HepG2 (cell line): ENCODE results near the gene KRTAP5-6. TPM values are rescaled to one million over a fixed set of nuclear protein-coding genes. Genes with fewer than 3 reads are reported as not detected.

ENCODE experiments used
- BORCS8-MEF2B ChIP-seq: sonication (generic); formaldehyde crosslinking; IDR thresholded peaks from 2 replicates; pipeline ENCODE4 v1.8.0; 2022; ENCODE audit warnings: mild to moderate bottlenecking, missing genetic modification reagents
- EED ChIP-seq: sonication (generic); formaldehyde crosslinking; IDR thresholded peaks from 2 replicates; pipeline ENCODE4 v1.5.0; 2020; ENCODE audit warnings: mild to moderate bottlenecking, missing genetic modification reagents
- HHEX ChIP-seq: IDR thresholded peaks from 2 replicates; pipeline ENCODE4 v1.6.1; 2016; ENCODE audit warnings: control low read depth
- HNRNPH1 ChIP-seq: fragments of 200-400 bp; formaldehyde crosslinking; optimal IDR thresholded peaks from 2 replicates; pipeline ENCODE3; 2017; ENCODE audit warnings: mild to moderate bottlenecking, low read depth, low read length
- HOXA3 ChIP-seq: sonication (generic); formaldehyde crosslinking; IDR thresholded peaks from 2 replicates; pipeline ENCODE4 v1.5.0; 2020; ENCODE audit warnings: missing genetic modification reagents
- MEIS1 ChIP-seq: sonication (generic); formaldehyde crosslinking; IDR thresholded peaks from 2 replicates; pipeline ENCODE4 v1.9.0; 2021; ENCODE audit warnings: mild to moderate bottlenecking, missing genetic modification reagents, moderate library complexity, borderline replicate concordance
- RARA ChIP-seq: IDR thresholded peaks from 2 replicates; pipeline ENCODE4 v1.6.1; 2016; ENCODE audit warnings: missing genetic modification reagents, missing compliant biosample characterization
- SOX6 ChIP-seq, 2 experiments: fragments of 450-650 bp in 1 of 2; sonication (generic) in 1 of 2; formaldehyde crosslinking in 1 of 2; IDR thresholded peaks; 2 replicates each; pipeline versions ENCODE4 v1.4.0 to v1.6.1; 2017 to 2020; ENCODE audit warnings: antibody characterized with exemption in 1 of 2, mild to moderate bottlenecking in 1 of 2, missing genetic modification reagents in 1 of 2
- SRF ChIP-seq: IDR thresholded peaks from 2 replicates; pipeline ENCODE4 v1.6.1; 2011; ENCODE audit warnings: mild to moderate bottlenecking, low read depth, low read length, moderate library complexity
- TMF1 ChIP-seq: sonication (generic); formaldehyde crosslinking; IDR thresholded peaks from 2 replicates; pipeline ENCODE4 v1.8.1; 2022; ENCODE audit warnings: low read depth, missing genetic modification reagents
- ZC3H4 ChIP-seq: sonication (generic); formaldehyde crosslinking; IDR thresholded peaks from 2 replicates; pipeline ENCODE4 v1.4.0; 2020; ENCODE audit warnings: missing genetic modification reagents, borderline replicate concordance
- ZNF121 ChIP-seq: sonication (generic); formaldehyde crosslinking; IDR thresholded peaks from 2 replicates; pipeline ENCODE4 v1.5.0; 2020; ENCODE audit warnings: mild to moderate bottlenecking, missing genetic modification reagents
- ZNF138 ChIP-seq: sonication (generic); formaldehyde crosslinking; IDR thresholded peaks from 2 replicates; pipeline ENCODE4 v1.5.0; 2020; ENCODE audit warnings: mild to moderate bottlenecking, low read depth, missing genetic modification reagents
- ZNF253 ChIP-seq: sonication (generic); formaldehyde crosslinking; IDR thresholded peaks from 2 replicates; pipeline ENCODE4 v1.8.0; 2022; ENCODE audit warnings: mild to moderate bottlenecking, missing genetic modification reagents, borderline replicate concordance
- polyA plus RNA-seq, 8 experiments: library from polyadenylated mRNA; depleted of rRNA in 3 of 8; stranded (reverse) in 7 of 8; unstranded in 1 of 8; fragments of >200 nt; fragmentation: Illumina TruSeq in 4 of 8; extraction: Trizol in 4 of 8; gene quantifications; 2 replicates each; pipeline versions ENCODE4 v1.2.1 to v1.2.3, GENCODE V29; 2011 to 2016; ENCODE audit warnings: low read depth in 4 of 8, missing spikeins in 1 of 8, mixed read lengths in 1 of 8; ENCODE audit not compliant: insufficient read depth in 1 of 8
- total RNA-seq, 5 experiments: library from RNA; depleted of rRNA; stranded (reverse); fragments of >200 nt; fragmentation: Illumina TruSeq; extraction: Trizol; gene quantifications; 2 replicates each; pipeline ENCODE4 v1.2.3, GENCODE V29; 2016; ENCODE audit warnings: low read depth in 1 of 5
- TF ChIP-seq, protein P1 (sequence below): sonication (generic); formaldehyde crosslinking; conservative IDR thresholded peaks from 2 replicates; pipeline ENCODE4 v1.4.0; 2020; ENCODE audit warnings: missing genetic modification reagents
- TF ChIP-seq, protein P2 (sequence below): sonication (generic); formaldehyde crosslinking; IDR thresholded peaks from 2 replicates; pipeline ENCODE4 v1.4.0; 2020; ENCODE audit warnings: missing genetic modification reagents, low read depth, mild to moderate bottlenecking, borderline replicate concordance
- TF ChIP-seq, protein P3 (sequence below): sonication (generic); formaldehyde crosslinking; IDR thresholded peaks from 2 replicates; pipeline ENCODE4 v1.4.0; 2020; ENCODE audit warnings: mild to moderate bottlenecking, missing genetic modification reagents, borderline replicate concordance
- TF ChIP-seq, protein P4 (sequence below): sonication (generic); formaldehyde crosslinking; IDR thresholded peaks from 2 replicates; pipeline ENCODE4 v1.5.0; 2020; ENCODE audit warnings: mild to moderate bottlenecking, missing genetic modification reagents
- TF ChIP-seq, protein P5 (sequence below): fragments of 450-650 bp; IDR thresholded peaks from 2 replicates; pipeline ENCODE4 v1.6.1; 2016

KRTAP5-6 gene
- total and polyA plus RNA-seq, 2 of the 13 experiments (the other 11 are each of a cell fraction or from before 2014, with no cell fraction given), result not detected

DNA sequence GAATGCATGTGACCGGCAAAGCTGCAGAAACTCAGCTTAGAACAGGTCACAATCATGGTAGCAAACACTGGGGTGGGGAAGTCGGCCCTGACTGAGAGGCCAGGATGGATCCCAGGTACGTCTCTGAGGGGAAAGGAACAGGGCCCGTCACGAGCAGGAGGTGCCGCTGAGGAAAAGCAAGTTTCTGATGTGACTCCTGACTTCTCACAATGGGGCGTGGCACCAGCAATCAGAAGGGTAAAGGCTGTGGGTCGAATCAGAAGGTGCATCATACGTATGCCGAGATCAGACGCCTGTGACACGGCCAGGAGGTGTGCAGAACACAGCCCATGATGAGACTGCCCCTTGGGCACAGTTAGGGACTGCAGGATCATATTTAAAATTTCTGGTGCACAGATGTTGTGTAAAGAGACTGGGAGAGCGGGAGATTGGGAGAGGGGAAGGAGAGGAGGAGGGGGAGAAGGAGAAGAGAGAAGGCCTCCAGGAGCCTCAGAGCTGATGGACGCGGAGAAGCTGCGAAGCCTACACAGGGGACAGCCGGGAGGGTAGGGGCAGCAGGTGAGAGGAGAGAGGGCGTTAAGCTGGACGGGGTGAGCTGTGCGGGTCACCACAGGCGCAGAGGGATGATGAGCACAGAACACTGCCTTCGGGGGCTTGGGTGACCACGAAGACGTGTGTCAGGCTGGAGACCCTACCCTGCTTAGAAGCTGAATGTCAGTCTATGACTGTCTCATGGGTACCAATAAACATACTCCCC is 36.7 kb upstream of the KRTAP5-6 start (continued):
- TF ChIP-seq, protein P1, sequence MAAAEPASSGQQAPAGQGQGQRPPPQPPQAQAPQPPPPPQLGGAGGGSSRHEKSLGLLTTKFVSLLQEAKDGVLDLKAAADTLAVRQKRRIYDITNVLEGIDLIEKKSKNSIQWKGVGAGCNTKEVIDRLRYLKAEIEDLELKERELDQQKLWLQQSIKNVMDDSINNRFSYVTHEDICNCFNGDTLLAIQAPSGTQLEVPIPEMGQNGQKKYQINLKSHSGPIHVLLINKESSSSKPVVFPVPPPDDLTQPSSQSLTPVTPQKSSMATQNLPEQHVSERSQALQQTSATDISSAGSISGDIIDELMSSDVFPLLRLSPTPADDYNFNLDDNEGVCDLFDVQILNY (CRISPR knock-in tag), result no peak
- no peak for TF ChIP-seq SRF
- TF ChIP-seq, protein P2, sequence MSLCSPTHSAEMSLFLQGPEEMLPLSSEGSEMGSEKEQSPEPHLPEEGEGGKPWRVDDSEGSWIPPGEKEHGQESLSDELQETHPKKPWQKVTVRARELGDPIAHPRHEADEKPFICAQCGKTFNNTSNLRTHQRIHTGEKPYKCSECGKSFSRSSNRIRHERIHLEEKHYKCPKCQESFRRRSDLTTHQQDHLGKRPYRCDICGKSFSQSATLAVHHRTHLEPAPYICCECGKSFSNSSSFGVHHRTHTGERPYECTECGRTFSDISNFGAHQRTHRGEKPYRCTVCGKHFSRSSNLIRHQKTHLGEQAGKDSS, result 0 out of 2 replicates have a peak, but pooled peaks have one; percentile 38
- no peak for TF ChIP-seq TMF1 (CRISPR knock-in tag)
- TF ChIP-seq ZC3H4, result no peak; the same call in none of the 2 replicates
- 0 out of 2 replicates have a peak, but pooled peaks have one; percentile 19 for TF ChIP-seq MEIS1 (CRISPR knock-in tag)
- TF ChIP-seq HOXA3 (CRISPR knock-in tag), result 0 out of 2 replicates have a peak, but pooled peaks have one; percentile 32
- TF ChIP-seq EED (CRISPR knock-in tag), result 0 out of 2 replicates have a peak, but pooled peaks have one; percentile 54
- no peak for TF ChIP-seq ZNF121 (CRISPR knock-in tag)
- TF ChIP-seq, protein P3, sequence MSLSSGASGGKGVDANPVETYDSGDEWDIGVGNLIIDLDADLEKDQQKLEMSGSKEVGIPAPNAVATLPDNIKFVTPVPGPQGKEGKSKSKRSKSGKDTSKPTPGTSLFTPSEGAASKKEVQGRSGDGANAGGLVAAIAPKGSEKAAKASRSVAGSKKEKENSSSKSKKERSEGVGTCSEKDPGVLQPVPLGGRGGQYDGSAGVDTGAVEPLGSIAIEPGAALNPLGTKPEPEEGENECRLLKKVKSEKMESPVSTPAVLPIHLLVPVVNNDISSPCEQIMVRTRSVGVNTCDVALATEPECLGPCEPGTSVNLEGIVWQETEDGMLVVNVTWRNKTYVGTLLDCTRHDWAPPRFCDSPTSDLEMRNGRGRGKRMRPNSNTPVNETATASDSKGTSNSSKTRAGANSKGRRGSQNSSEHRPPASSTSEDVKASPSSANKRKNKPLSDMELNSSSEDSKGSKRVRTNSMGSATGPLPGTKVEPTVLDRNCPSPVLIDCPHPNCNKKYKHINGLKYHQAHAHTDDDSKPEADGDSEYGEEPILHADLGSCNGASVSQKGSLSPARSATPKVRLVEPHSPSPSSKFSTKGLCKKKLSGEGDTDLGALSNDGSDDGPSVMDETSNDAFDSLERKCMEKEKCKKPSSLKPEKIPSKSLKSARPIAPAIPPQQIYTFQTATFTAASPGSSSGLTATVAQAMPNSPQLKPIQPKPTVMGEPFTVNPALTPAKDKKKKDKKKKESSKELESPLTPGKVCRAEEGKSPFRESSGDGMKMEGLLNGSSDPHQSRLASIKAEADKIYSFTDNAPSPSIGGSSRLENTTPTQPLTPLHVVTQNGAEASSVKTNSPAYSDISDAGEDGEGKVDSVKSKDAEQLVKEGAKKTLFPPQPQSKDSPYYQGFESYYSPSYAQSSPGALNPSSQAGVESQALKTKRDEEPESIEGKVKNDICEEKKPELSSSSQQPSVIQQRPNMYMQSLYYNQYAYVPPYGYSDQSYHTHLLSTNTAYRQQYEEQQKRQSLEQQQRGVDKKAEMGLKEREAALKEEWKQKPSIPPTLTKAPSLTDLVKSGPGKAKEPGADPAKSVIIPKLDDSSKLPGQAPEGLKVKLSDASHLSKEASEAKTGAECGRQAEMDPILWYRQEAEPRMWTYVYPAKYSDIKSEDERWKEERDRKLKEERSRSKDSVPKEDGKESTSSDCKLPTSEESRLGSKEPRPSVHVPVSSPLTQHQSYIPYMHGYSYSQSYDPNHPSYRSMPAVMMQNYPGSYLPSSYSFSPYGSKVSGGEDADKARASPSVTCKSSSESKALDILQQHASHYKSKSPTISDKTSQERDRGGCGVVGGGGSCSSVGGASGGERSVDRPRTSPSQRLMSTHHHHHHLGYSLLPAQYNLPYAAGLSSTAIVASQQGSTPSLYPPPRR, result no peak
- no peak for TF ChIP-seq SOX6 (IDR thresholded peaks at IDR 0.05)
- TF ChIP-seq SOX6 (CRISPR knock-in tag; IDR thresholded peaks at IDR 0.05), result peak; percentile 26; the same call in 1 of the 2 replicates
- no peak for TF ChIP-seq RARA
- TF ChIP-seq, protein P4, sequence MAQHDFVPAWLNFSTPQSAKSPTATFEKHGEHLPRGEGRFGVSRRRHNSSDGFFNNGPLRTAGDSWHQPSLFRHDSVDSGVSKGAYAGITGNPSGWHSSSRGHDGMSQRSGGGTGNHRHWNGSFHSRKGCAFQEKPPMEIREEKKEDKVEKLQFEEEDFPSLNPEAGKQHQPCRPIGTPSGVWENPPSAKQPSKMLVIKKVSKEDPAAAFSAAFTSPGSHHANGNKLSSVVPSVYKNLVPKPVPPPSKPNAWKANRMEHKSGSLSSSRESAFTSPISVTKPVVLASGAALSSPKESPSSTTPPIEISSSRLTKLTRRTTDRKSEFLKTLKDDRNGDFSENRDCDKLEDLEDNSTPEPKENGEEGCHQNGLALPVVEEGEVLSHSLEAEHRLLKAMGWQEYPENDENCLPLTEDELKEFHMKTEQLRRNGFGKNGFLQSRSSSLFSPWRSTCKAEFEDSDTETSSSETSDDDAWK (CRISPR knock-in tag), result no peak
- TF ChIP-seq ZNF253 (CRISPR knock-in tag), result no peak
- TF ChIP-seq BORCS8-MEF2B (CRISPR knock-in tag), result no peak
- TF ChIP-seq, protein P5, sequence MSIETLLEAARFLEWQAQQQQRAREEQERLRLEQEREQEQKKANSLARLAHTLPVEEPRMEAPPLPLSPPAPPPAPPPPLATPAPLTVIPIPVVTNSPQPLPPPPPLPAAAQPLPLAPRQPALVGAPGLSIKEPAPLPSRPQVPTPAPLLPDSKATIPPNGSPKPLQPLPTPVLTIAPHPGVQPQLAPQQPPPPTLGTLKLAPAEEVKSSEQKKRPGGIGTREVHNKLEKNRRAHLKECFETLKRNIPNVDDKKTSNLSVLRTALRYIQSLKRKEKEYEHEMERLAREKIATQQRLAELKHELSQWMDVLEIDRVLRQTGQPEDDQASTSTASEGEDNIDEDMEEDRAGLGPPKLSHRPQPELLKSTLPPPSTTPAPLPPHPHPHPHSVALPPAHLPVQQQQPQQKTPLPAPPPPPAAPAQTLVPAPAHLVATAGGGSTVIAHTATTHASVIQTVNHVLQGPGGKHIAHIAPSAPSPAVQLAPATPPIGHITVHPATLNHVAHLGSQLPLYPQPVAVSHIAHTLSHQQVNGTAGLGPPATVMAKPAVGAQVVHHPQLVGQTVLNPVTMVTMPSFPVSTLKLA, result no peak
- no peak for TF ChIP-seq HHEX
- TF ChIP-seq HNRNPH1, result no peak
- TF ChIP-seq ZNF138, result no peak
